ENCODE measurements around the gene CRADD.
"Not testable (repeated sequence)": the region's sequence is repeated elsewhere in the genome, so short reads cannot be mapped to it uniquely, and the experiment has no call there.

Gene CRADD

DNA sequence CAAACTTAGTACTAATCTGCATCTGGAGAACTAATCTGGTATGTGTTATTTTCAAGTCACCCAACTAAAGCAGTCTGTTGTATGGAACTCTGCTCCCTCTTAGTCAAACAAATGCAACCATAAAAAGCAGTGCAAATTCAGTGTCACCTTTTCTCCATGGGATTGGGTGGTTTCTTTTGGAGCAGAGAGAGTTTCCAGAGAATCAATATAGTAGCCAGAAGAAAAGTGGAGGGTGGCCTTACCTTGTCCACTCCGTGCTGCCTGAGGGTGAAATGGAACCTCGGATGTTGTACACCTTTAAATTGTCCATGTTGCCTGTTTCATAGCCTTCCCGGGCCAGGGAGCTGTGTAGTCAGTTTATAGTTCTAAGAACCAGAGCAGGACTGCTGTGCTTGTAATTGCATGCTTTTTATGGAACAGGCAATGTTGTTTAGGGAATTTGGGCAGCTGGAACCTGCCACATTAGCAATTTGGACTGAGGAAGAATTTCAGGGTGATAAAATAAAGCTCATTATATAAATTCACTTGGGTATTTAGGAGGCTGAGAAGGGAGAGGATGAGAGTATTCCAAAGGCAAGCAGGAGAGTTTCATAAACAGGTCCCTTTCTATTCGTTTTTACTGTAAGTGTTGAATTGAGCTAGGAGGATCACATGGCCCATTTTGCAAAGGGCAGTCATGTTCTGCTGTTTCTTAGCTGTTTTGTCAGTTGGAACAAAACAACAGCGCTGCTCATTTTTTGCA, 60.5 kb downstream of the CRADD start:
- no peak for DNase-seq (ENCODE audit: low read depth in 2 of 2)

DNA sequence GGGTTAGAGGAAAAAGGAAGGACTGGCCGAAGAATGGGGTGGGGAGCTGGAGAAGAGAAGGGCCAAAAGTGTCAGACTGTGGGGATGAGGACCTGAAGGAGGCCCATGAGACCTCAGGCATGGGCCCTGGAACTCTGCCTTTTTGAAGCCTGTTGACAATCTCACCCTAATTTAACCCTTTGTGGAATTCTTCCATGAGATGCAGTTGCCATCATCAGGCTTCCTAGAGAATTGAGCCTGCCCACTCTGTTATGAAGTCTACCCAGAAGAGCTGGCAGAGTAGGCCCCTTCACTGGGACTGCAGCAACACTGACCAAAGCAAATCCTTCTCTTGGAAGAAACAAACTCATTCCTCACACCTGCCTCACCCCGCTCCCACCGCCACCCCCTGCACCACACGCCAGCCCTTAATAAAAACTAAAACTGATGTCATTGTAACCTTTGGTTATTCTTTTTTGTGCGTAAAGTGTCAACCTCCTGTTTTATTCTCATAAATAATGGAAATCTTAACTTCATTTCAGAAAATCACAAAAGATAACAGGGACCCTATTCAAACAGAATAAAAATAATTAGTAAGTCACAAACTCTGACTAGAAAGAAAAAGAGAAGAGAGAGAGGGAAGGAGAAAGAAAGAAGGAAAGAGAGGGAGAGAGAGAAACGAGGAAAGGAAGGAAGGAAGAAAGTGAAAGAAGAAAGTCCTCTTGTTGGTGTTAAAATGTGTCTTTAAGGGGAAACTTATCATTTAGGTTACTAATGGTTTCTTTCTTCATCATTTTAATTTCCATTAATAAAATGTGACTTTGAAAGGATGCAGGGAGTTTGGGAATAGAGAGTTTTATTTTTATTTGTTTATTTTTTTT, 61.3 kb downstream of the CRADD start:
- DNase-seq (ENCODE audit: low read depth in 2 of 2) = no peak

DNA sequence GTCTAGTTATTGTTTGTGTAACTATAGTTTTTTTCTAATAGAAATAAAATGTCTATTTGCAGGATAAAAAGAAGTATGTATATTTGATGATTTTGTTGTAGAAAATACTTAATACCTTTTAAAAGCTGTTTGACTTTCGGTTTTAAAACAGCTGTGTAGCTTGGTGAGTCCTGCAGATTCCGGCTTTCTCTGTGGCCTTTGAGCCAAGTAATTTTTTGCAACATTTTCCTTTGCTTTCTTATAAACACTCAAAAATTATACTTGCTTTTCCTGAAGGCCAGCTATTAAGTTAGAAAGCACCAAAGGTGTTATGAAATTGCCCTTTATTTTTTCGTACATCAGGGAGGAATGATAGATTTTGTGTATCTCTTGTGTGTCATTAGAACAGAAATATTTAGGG, 63.6 kb downstream of the CRADD start:
- no peak for DNase-seq (ENCODE audit: low read depth in 2 of 2)

DNA sequence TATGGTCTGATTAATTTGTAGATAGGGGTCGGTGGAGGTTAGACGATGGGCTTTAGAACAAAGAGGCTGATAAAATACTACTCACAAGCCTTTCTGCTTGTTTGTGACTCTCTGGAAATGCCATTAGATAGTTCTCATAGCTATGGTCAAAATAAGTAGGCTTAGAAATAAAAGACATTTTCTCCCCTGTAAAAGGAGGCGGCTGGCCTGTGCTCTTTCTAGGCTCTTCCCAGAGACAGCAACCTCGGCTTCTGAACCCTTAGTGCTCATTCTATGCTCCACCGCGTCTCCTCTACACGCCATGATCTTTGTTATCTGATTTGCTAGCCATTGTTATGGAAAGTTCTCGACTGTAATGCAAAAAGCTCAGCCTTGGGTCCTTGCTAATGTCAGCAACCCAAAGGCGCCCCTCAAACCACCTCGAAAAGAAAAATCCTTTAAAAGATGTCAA, 64.5 kb downstream of the CRADD start:
- DNase-seq (ENCODE audit: low read depth in 2 of 2) = peak in 1 of 2 donors; percentile 2

DNA sequence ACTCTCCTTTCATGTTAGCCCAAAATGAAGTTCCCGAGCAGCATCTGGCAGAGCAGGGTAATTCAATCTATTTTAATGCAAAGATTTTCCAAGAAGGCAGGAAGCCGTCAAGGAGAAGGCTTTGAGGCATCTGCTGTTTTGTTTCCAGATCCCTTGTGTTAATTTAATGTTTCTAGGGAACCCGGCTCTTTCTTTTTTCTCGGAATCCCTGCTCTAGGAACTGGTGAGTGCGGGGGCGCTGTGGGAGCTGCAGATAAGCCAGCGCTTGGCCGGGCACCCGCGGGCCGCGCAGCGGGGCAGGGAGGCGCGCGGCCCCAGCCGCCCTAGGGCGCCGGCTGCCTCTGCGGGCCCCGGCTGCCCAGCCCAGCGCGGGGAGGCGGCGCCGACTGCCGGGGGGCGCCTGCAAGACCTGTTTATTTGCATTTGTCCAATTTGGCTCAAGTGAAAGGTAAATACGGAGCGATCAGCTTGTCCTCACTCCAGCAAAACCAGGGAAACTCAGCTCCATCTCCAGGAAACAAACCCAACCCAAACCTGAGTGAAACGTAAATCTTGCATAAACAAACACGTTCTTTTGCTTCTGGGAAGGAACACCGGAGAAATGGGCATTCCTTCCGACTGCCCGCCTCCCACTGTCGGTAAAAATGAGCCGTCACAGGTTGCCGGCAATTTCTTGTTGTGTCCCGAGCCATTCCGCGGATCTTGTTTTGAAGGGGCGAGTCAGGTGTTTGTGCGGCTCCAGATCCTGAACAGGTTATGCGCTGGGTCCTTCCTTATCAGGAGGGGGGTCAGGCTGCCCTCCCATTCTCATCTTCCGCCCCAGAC, 65.1 kb downstream of the CRADD start:
- peak; percentile 54 to 56 for DNase-seq (ENCODE audit: low read depth in 2 of 2)

DNA sequence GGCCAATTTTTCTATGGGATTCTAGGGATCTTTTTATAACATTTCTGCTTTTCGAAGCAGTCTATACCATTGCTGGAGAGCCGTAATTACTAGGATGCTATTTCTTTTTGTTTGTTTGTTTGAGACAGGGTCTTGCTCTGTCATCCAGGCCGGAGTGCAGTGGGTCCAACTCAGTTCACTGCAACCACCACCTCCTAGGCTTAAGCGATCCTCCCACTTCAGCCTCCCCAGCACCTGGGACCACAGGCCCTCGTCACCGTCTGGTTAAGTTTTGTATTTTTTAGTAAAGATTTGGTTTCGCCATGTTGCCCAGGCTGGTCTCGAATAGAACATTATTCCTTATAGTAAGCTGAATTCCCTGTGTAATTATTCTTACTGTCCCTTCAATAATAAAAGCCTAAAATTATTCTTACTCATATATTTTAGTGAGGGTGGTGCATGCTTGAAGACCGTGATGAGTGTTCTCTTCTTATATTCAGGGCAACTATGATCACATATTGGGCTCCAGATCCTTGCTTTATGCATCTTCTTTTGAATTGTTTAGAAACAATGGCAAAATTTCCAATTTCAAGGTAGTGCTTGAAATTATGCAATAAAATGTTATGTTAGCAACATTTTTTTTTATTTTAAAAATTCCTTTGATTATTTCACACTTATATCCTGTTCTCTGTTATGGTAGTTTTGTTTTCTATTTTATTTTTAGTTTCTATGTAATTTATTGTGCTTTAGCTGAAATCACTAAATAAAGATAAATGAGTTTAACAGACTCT, 66.2 kb downstream of the CRADD start:
- DNase-seq (ENCODE audit: low read depth in 2 of 2) = no peak

DNA sequence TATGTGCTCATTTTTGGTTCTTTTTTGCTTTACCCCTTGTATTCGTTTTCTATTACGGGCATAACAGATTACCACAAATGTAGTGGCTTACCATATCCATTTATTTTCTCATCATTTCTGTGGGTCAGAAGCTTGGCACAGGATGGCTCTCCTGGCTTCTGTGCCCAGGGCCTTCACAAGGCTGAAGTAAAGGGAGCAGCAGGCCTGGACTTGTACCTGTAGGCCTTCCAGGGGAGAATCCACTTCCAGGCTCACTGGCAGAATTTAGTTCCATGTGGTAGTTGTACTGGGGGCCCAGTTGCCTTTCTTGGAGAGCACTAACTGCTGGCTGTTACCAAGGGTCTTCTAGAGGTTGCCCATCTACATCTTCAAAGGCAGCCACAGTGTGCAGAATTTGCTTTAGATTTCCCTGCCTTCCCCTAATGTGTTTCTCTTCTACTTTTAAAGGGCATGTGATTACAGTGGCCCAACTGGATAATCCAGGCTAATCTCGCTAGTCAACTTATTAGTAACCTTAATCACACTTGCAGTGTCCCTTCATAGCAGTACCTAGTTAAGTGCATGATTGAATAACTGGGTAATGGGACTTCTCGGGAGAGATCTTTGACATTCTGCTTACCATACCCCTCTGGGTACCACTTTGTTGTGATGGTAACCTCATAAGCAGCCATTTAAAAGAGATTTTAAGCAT, 67.0 kb downstream of the CRADD start:
- no peak for DNase-seq (ENCODE audit: low read depth in 2 of 2)

DNA sequence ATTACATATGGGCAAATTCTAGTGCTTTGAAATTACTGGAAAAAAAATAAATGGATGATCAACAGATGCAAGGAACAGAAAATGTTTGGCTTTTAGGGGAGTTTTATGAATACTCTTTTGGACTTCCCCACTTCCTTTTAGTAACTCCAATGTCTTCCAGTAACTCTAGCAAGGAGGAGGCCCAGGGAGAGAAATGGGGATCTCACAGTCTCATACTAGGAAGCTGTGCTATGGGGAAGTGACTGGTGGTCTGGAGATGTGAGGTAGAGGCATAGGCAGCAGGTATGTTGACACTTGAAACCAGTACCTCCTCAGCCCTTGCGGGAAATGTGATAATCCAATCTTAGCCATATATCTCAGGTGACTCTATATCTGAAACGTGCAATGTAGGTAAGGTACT, 68.1 kb downstream of the CRADD start:
- no peak for DNase-seq (ENCODE audit: low read depth in 2 of 2)

DNA sequence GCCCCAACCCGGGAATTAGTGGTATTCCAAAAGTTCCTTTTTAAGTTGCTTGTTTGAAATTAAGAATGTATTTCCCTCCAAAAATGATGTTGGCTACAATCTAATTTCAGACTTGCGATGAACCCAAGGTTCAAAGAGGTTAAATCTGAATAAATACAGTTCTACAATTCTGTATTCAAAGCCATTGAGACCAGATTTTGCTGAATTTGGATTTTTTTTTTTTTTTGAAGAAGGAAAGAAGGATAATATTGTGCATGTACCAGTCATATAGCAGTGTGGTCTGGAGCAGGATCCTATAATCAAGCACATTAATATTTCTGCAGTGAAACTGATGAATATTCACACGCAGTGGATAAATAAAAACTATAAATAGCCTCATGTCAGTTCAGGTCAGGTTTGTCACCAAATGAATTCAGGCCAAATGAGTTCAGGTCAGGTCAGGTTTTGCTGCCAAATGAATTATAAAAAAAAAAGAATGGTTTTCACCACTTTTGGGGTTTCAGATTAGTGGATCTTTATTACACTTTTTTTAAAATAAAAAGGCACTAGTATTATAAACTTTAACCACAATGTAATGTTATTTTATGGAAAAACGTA, 69.5 kb downstream of the CRADD start:
- DNase-seq (ENCODE audit: low read depth in 2 of 2) = no peak

DNA sequence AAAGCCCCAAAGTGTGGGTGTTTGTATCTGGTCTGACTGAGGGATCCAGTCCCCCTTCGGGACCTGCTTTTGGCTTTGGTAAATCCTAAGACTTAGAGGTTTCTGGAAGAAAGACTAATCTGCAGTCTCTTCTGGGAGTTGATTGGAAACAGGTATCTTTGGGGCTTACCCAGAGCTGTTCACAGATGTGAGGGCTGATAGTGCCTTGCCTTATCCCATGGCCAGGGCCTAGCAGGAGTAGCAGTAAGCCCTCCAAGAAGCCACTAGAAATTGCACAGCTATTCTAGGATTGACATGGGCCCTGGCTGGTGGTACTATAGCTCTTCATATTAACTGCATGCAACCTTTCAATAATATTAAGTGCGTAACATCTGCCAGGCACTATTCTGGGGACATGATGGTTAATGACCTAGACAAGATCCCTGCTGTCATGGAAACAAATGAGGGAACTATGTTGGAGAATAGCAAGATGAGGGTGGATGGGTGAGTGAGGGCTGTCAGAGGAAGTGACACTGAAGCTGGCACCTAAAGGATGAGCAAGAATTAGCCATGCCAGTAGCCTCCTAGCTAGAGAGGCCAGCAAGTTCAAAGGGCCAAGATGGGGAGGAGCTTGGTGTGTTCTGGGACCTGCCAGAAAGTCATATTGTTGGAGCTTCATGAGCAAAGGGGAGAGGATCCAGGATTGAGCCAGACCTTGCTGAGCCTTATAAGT, 71.7 kb downstream of the CRADD start:
- DNase-seq (ENCODE audit: low read depth in 2 of 2) = no peak

DNA sequence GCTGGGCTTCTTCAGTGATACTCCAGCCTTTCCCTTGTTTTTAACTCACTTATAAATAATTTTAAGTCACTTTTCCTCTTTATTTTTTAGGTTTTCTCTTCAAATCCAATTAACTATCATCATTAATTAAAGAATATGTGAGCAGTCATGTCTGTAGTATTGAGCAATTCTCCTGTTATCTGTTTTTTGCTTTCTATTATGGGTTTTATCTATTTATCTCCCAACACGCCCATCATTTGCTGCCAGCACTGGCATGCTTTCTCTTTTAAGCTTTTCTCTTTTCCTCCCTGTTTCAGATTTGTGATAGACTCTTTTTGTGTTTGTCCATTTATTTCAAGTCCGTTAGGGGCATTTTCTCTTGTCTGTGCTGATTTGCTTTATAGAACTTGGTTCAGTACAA, 72.3 kb downstream of the CRADD start:
- DNase-seq (ENCODE audit: low read depth in 2 of 2) = no peak

DNA sequence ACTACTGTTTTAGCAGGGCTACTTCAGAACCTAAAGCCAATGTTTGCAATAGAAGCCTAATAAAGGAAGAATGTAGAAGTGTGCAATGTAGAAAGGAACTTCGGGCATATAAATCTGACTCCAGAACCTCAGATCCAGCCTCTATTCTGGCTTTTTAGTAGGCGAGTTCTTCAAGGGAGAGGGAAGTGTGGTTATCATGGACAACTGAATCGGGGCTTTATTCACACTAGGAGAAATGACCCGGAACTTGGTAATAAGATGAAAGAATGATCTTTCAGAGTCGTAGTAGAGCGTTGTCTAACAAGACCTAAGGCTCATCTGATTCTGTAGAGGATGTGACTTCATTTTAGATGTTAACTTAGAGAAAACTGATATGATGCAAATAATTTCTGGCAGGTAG, 72.9 kb downstream of the CRADD start:
- DNase-seq (ENCODE audit: low read depth in 2 of 2) = no peak

DNA sequence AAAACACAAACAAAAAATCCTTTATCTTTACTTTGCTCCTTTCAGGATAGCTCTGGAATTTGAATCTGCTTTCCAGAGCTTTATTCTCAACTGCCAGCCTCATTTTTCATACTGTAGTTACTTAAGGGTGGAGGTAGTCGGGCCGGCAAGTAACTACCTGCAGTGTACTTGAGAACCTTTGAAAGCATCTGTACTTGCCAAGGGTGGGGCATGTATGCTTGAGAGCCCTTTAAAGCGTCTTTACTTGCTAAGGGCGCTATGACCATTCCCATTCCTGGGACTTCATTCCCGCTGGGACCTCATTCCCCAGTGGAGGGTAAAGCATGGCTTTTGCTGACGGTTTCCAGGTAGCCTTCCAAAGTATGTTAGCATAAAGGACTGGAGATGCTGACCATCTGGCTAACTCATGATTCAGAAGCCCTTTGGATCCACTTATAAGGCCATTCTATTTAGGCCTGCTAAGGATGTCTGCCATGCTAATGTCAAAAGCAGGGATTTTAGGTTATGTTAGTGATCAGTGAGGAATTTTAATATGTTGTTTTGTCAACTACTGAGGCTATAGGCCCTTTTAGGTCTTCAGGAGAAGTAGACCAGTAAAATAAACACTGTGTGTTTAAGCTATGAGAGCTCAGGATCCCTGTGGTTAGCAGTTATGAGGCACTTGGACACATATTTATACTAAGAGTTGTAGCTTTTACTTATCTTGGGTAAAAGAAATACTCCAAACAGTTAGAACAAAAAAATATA, 74.9 kb downstream of the CRADD start:
- no peak for DNase-seq (ENCODE audit: low read depth in 2 of 2)

DNA sequence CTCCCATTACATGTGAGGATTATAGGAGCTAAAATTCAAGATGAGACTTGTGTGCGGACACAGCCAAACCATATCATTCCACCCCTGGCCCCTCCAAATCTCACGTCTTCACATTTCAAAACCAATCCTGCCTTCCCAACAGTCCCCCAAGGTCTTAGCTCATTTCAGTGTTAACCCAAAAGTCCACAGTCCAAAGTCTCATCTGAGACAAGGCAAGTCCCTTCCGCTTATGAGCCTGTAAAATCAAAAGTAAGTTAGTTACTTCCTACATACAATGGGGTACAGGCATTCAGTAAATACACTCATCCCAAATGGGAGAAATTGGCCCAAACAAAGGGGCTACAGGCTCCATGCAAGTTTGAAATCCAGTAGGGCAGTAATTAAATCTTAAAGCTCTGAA, 76.1 kb downstream of the CRADD start:
- DNase-seq (ENCODE audit: low read depth in 2 of 2) = no peak

DNA sequence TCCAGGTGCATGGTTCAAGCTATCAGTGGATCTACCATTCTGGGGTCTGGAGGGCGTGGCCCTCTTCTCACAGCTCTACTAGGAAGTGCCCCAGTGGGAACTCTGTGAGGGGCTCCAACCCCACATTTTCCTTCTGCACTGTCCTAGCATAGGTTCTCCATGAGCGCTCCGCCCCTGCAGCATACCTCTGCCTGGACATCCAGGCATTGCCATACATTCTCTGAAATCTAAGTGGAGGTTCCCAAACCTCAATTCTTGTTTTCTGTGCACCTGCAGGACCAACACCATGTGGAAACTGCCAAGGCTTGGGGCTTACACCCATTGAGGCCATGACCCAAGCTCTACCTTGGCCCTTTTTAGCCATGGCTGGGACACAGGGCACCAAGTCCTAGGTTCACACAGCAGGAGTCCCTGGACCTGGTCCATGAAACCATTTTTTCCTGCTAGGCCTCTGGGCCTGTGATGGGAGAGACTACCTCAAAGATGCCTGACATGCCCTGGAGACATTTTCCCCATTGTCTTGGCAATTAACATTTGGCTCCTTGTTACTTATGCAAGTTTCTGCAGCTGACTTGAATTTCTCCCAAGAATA, 76.8 kb downstream of the CRADD start:
- DNase-seq (ENCODE audit: low read depth in 2 of 2) = no peak

DNA sequence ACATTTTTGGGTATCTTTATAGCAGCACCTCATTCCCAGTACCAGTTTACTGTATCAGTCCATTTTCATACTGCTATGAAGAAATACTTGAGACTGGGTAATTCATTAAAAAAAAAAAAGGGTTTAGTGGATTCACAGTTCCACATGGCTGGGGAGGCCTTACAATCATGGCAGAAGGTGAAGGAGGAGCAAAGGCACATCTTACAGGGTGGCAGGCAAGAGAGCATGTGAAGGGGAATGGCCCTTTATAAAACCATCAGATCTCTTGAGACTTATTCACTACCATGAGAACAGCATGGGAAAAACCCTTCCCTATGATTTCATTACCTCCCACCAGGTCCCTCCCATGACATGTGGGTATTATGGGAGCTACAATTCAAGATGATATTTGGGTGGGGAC, 77.7 kb downstream of the CRADD start:
- DNase-seq (ENCODE audit: low read depth in 2 of 2) = not testable (repeated sequence)

DNA sequence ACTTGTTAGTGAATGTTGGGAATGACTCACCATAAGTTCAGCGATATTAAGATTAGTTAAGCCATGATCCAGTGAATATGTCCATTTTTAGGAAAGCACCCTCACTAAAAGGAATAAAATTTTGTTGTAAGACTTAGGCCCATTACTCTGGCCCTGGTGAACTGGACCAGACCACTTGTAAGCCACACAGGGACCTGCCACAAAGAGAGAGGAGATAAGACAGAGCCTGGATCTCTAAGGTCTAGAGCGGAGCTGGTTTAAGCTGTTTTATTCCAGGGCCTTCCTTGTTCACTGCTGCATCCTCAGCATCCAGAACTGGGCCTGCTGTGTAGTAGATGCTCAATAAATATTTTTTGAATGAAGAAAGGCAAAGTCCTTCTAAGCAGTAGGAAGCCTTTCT, 79.1 kb downstream of the CRADD start:
- DNase-seq (ENCODE audit: low read depth in 2 of 2) = no peak

DNA sequence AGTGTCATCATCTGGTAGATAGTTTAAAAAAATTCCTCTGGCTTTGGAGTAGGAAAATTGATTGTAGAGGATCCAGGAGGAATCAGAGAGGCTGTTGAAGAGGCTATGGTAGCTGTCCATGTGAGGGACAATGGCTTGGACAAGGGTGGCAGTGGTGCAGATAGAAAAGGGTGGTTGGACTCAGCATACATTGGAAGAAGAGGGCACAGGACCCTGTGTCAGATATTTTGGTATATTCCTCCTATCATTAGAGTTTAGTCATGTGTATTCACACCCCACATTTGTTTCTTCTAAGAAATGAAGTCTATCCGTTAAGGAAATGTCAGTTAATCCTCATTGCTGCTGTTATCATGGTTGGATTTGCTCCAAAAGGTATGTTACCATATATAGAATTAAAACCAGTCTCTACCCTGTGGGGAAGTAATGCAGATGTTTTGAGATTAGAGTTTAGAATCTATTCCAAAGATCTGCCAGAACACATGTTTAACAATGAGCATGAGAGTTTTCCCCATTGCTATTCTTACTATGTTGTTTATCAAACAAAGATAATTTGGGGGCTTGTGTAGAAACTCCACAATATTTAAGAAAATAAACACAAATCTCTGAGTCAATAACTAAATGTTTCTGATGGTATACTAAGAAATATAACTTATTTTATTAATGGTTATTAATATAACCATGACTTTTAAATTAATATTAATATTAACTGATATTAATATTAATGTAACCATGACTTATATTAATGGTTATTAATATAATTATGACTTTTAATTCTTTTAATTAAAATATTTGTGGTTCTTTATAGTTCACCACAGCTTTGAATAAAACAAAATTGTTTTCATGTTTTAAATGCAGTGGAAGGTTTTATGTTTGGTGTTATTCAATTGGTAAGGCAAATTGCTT, 80.9 kb downstream of the CRADD start:
- DNase-seq (ENCODE audit: low read depth in 2 of 2) = no peak
